ENCODE measurements around the gene CAMK2D. TPM values are rescaled to one million over a fixed set of nuclear protein-coding genes. Genes with fewer than 3 reads are reported as not detected.

CAMK2D gene
- total and polyA plus RNA-seq, 2 experiments from 2014 or later: 4.9 to 14.6 TPM

DNA sequence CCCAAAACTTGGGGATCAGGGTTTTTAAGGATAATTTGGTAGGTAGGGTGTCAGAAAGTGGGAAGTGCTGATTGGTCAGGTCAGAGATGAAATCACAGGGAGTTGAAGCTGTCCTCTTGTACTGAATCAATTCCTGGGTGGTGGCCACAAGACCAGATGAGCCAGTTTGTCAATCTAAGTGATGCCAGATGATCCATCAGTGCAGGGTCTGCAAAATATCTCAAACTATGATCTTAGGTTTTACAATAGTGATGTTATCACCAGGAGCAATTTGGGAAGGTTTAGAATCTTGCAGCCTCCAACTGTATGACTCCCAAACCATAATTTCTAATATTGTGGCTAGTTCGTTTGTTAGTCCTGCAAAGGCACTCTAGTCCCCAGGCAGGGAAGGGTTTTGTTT lies 43.3 kb downstream of the CAMK2D start:
- no peaks in the 10 kb centered on the region for H3F3A ChIP-seq (replicated peaks; ENCODE audit: low read depth)
- no peaks in the 10 kb centered on the region for H3K4me1 ChIP-seq (ENCODE audit: insufficient read depth)
- TF ChIP-seq, protein P1, sequence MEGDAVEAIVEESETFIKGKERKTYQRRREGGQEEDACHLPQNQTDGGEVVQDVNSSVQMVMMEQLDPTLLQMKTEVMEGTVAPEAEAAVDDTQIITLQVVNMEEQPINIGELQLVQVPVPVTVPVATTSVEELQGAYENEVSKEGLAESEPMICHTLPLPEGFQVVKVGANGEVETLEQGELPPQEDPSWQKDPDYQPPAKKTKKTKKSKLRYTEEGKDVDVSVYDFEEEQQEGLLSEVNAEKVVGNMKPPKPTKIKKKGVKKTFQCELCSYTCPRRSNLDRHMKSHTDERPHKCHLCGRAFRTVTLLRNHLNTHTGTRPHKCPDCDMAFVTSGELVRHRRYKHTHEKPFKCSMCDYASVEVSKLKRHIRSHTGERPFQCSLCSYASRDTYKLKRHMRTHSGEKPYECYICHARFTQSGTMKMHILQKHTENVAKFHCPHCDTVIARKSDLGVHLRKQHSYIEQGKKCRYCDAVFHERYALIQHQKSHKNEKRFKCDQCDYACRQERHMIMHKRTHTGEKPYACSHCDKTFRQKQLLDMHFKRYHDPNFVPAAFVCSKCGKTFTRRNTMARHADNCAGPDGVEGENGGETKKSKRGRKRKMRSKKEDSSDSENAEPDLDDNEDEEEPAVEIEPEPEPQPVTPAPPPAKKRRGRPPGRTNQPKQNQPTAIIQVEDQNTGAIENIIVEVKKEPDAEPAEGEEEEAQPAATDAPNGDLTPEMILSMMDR (conservative IDR thresholded peaks at IDR 0.05; ENCODE audit: low read depth in 2 of 2): no peak
- no peak for TF ChIP-seq NANOG (IDR thresholded peaks at IDR 0.05; ENCODE audit: borderline replicate concordance)
- H3K4me1 Mint-ChIP-seq: no peaks in the 10 kb centered on the region; the same call in 2 of the 3 replicates
- H3K4me3 Mint-ChIP-seq: no peak overlapping the region
- no peaks in the 10 kb centered on the region for H3K27me3 Mint-ChIP-seq (ENCODE audit: insufficient read depth, low read depth, poor library complexity)
- no peaks in the 10 kb centered on the region for H3K36me3 ChIP-seq (ENCODE audit: insufficient read depth)
- H3K36me3 Mint-ChIP-seq (ENCODE audit: low read depth): no peaks in the 10 kb centered on the region
- no peaks in the 10 kb centered on the region for H4K20me1 ChIP-seq (replicated peaks; ENCODE audit: insufficient read depth)
- no peaks in the 10 kb centered on the region for H3K27me3 ChIP-seq (ENCODE audit: insufficient read depth)
- ATAC-seq: no peak
- H3K27ac ChIP-seq (ENCODE audit: low read depth): no peak overlapping the region
- no peak overlapping the region for H3K4me2 ChIP-seq
- no peak for DNase-seq (ENCODE audit: low spot score)
- H3K79me2 ChIP-seq (replicated peaks; ENCODE audit: insufficient read depth): no peaks in the 10 kb centered on the region
- H2AFZ ChIP-seq: no peak overlapping the region
- no peaks in the 10 kb centered on the region for H3K9me2 ChIP-seq (ENCODE audit: insufficient read depth)
- H3K4me3 ChIP-seq: no peak overlapping the region
- H3K9me3 Mint-ChIP-seq: no peaks in the 10 kb centered on the region
- no peak overlapping the region; the same call in 1 of the 2 replicates for H3K27ac Mint-ChIP-seq

DNA sequence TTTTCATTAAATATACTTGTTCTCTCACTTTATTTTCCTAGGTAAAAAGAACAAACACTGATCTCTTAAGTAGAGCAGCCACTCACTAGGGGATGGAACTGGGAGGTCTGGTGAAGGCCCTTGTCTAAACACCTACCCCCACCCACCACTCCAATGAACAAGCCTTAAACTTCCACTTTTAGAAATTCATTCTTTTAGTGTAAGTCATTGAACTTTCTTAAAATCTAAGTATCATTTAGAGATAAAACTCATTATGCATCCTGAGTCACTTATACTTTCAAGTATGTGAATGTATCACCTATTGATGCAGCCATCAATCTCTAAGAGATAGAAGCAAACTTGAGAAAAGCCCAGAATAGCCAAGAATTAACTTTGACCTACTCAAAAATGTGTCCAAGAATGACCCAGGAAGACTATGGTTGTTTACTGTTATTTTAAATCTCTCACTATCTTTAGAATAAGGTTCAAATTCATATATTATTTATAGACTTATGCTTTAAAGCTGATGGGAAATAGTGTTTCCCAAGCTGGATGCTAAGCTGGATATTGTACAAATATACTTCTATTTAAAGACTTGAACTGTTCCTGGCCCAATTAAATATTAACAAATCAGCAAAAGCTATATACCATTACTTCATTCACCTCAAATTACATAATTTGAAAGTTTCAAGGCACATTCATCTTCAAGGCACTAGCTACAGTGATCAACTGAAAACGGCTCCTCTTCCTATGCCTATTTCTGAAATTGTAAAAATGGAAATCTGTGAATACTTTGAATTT lies 49.5 kb downstream of the CAMK2D start:
- DNase-seq (ENCODE audit: low spot score) (no peak), ATAC-seq (no peak)
- H3K9me2 ChIP-seq (ENCODE audit: insufficient read depth): no peaks in the 10 kb centered on the region
- Mint-ChIP-seq H3K4me1 (no peaks in the 10 kb centered on the region), H3K27me3 (ENCODE audit: insufficient read depth, low read depth, poor library complexity) (no peaks in the 10 kb centered on the region), H3K4me3 (no peak overlapping the region), H3K9me3 (no peaks in the 10 kb centered on the region), H3K36me3 (ENCODE audit: low read depth) (no peaks in the 10 kb centered on the region), H3K27ac (no peak overlapping the region)
- H3K4me3 ChIP-seq: no peak overlapping the region
- TF ChIP-seq ZNF114 (CRISPR knock-in tag; IDR thresholded peaks at IDR 0.05) (no peak), POLR2AphosphoS5 (IDR thresholded peaks at IDR 0.05; ENCODE audit: low read depth) (no peak), JUNB (IDR thresholded peaks at IDR 0.05; ENCODE audit: unreplicated experiment) (no peak), EZH2 (IDR thresholded peaks at IDR 0.05; ENCODE audit: low read depth, unreplicated experiment) (no peak), CREB1 (CRISPR knock-in tag; IDR thresholded peaks at IDR 0.05; ENCODE audit: low read depth) (no peak), EZH2phosphoT487 (IDR thresholded peaks at IDR 0.05; ENCODE audit: unreplicated experiment) (no peak), ZNF331 (CRISPR knock-in tag; IDR thresholded peaks at IDR 0.05; ENCODE audit: low read depth) (no peak), STAT1 (IDR thresholded peaks at IDR 0.05; ENCODE audit: unreplicated experiment) (no peak)
- TF ChIP-seq, protein P1 (conservative IDR thresholded peaks at IDR 0.05; ENCODE audit: low read depth in 2 of 2): no peak
- TF ChIP-seq, protein P2, sequence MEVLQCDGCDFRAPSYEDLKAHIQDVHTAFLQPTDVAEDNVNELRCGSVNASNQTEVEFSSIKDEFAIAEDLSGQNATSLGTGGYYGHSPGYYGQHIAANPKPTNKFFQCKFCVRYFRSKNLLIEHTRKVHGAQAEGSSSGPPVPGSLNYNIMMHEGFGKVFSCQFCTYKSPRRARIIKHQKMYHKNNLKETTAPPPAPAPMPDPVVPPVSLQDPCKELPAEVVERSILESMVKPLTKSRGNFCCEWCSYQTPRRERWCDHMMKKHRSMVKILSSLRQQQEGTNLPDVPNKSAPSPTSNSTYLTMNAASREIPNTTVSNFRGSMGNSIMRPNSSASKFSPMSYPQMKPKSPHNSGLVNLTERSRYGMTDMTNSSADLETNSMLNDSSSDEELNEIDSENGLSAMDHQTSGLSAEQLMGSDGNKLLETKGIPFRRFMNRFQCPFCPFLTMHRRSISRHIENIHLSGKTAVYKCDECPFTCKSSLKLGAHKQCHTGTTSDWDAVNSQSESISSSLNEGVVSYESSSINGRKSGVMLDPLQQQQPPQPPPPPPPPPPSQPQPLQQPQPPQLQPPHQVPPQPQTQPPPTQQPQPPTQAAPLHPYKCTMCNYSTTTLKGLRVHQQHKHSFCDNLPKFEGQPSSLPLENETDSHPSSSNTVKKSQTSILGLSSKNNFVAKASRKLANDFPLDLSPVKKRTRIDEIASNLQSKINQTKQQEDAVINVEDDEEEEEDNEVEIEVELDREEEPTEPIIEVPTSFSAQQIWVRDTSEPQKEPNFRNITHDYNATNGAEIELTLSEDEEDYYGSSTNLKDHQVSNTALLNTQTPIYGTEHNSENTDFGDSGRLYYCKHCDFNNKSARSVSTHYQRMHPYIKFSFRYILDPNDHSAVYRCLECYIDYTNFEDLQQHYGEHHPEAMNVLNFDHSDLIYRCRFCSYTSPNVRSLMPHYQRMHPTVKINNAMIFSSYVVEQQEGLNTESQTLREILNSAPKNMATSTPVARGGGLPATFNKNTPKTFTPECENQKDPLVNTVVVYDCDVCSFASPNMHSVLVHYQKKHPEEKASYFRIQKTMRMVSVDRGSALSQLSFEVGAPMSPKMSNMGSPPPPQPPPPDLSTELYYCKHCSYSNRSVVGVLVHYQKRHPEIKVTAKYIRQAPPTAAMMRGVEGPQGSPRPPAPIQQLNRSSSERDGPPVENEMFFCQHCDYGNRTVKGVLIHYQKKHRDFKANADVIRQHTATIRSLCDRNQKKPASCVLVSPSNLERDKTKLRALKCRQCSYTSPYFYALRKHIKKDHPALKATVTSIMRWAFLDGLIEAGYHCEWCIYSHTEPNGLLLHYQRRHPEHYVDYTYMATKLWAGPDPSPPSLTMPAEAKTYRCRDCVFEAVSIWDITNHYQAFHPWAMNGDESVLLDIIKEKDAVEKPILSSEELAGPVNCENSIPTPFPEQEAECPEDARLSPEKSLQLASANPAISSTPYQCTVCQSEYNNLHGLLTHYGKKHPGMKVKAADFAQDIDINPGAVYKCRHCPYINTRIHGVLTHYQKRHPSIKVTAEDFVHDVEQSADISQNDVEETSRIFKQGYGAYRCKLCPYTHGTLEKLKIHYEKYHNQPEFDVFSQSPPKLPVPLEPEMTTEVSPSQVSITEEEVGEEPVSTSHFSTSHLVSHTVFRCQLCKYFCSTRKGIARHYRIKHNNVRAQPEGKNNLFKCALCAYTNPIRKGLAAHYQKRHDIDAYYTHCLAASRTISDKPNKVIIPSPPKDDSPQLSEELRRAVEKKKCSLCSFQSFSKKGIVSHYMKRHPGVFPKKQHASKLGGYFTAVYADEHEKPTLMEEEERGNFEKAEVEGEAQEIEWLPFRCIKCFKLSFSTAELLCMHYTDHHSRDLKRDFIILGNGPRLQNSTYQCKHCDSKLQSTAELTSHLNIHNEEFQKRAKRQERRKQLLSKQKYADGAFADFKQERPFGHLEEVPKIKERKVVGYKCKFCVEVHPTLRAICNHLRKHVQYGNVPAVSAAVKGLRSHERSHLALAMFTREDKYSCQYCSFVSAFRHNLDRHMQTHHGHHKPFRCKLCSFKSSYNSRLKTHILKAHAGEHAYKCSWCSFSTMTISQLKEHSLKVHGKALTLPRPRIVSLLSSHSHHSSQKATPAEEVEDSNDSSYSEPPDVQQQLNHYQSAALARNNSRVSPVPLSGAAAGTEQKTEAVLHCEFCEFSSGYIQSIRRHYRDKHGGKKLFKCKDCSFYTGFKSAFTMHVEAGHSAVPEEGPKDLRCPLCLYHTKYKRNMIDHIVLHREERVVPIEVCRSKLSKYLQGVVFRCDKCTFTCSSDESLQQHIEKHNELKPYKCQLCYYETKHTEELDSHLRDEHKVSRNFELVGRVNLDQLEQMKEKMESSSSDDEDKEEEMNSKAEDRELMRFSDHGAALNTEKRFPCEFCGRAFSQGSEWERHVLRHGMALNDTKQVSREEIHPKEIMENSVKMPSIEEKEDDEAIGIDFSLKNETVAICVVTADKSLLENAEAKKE (CRISPR knock-in tag; IDR thresholded peaks at IDR 0.05): no peak
- H3K36me3 ChIP-seq (ENCODE audit: insufficient read depth): no peaks in the 10 kb centered on the region; the same call in 1 of the 2 replicates
- no peaks in the 10 kb centered on the region for H3F3A ChIP-seq (replicated peaks; ENCODE audit: low read depth)
- no peak overlapping the region for H3K27ac ChIP-seq (ENCODE audit: low read depth)
- H2AFZ ChIP-seq: no peak overlapping the region
- H3K27me3 ChIP-seq (ENCODE audit: insufficient read depth): no peaks in the 10 kb centered on the region
- no peaks in the 10 kb centered on the region for H3K79me2 ChIP-seq (replicated peaks; ENCODE audit: insufficient read depth)
- H3K4me1 ChIP-seq (ENCODE audit: insufficient read depth): no peaks in the 10 kb centered on the region
- no peaks in the 10 kb centered on the region for H4K20me1 ChIP-seq (replicated peaks; ENCODE audit: insufficient read depth)
- no peak overlapping the region for H3K4me2 ChIP-seq
